ENCODE measurements around the gene CP. TPM values are rescaled to one million over a fixed set of nuclear protein-coding genes. Genes with fewer than 3 reads are reported as not detected.
A peak's percentile ranks its signal among the peaks of the same experiment; 100 is the strongest.
"Not testable (repeated sequence)": the region's sequence is repeated elsewhere in the genome, so short reads cannot be mapped to it uniquely, and the experiment has no call there.

Gene CP
- total RNA-seq, 4 donors from 2014 or later: 17.7 to 46.3 (median 19.3) TPM

DNA sequence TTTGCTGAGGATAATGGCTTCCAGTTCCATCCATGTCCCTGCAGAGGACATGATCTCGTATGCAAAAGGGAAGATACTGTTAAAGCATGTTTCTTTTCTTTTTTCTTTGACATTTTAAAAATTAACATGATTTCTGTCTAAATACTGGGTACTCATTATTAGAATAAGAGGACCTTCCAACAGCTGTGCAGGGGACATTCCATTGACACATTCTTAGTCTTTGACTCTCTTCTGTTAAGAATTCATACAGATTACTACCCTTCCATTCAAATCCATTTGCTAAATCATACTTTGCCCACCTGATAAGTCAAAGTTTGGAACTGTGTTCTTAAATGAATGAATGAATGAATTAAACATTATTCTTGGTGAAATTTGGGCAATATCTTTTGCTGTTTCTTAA lies 5.1 kb upstream of the CP start:
- H3K36me3 ChIP-seq: no peaks in the 10 kb centered on the region
- TF ChIP-seq POLR2A (IDR thresholded peaks at IDR 0.05): no peak
- TF ChIP-seq, protein P1, sequence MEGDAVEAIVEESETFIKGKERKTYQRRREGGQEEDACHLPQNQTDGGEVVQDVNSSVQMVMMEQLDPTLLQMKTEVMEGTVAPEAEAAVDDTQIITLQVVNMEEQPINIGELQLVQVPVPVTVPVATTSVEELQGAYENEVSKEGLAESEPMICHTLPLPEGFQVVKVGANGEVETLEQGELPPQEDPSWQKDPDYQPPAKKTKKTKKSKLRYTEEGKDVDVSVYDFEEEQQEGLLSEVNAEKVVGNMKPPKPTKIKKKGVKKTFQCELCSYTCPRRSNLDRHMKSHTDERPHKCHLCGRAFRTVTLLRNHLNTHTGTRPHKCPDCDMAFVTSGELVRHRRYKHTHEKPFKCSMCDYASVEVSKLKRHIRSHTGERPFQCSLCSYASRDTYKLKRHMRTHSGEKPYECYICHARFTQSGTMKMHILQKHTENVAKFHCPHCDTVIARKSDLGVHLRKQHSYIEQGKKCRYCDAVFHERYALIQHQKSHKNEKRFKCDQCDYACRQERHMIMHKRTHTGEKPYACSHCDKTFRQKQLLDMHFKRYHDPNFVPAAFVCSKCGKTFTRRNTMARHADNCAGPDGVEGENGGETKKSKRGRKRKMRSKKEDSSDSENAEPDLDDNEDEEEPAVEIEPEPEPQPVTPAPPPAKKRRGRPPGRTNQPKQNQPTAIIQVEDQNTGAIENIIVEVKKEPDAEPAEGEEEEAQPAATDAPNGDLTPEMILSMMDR (IDR thresholded peaks at IDR 0.05): no peak
- no peak for TF ChIP-seq EP300 (IDR thresholded peaks at IDR 0.05)
- peaks cover 0 to 4% (median 0%) of the 10 kb centered on the region in 4 donors for H3K9me3 ChIP-seq
- DNase-seq (ENCODE audit: low spot score in 2 of 2): no peak
- H3K4me3 ChIP-seq: no peak overlapping the region
- peaks cover 0 to 25% (median 2%) of the 10 kb centered on the region in 4 donors for H3K4me1 ChIP-seq
- no peaks in the 10 kb centered on the region for H3K27me3 ChIP-seq
- WGBS, 2 donors: 82 to 84% methylated on average over 1 of the region's 1 CpG
- no peak overlapping the region for H3K27ac ChIP-seq

DNA sequence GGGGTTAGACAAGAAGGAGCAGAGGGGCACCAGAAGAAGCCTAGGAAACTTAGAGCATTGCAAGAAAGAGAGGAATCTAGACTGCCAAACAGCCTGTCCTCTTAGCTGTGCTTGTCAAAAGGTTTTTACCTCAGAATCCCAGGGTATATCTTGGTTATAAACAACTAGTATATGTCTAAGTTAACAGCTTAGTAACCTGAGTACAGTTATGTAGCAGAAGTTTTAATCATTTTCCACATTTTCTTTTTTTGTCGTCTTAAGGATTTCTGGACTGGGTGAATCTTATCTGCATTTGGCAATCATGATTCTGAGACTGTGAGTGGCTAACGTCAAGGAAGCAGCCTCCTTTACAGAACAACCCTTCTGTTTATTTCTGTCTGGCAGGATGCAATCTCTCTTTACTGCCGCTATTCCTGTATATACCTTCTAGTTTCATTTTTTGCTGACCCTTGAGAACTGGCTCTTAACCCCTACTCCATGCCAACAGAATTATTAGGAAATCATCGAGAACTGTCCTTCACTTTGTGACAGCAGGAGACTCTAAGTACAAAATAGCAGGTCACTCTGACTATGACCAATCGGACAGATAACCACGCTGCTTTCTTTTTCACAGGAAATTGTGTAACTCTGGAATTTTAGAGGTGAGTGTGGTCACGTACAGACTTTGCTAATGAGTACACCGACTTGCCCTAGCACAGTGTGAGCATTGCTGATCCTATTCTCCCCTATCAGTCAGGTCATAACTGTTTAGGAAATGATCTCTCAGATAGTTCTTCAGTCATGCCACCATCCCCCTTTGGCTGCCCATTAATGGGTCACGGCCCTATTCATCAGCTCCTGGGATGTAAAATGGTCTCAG lies 3.3 kb upstream of the CP start:
- peaks cover 0 to 30% (median 2%) of the 10 kb centered on the region in 4 donors for H3K4me1 ChIP-seq
- TF ChIP-seq EP300 (IDR thresholded peaks at IDR 0.05) (peak in 1 of 2 donors; percentile 79), POLR2A (IDR thresholded peaks at IDR 0.05) (no peak)

GRCh38 chr3:149223461-149223820 lies 1.8 kb upstream of the CP start:
- DNase-seq (ENCODE audit: low spot score in 2 of 2): no peak
- Histone ChIP-seq H3K4me1 (peaks cover 0 to 30% (median 2%) of the 10 kb centered on the region in 4 donors), H3K36me3 (no peaks in the 10 kb centered on the region), H3K4me3 (no peak overlapping the region), H3K27ac (no peak overlapping the region), H3K27me3 (no peaks in the 10 kb centered on the region), H3K9me3 (peaks cover 0 to 4% (median 0%) of the 10 kb centered on the region in 4 donors)
- TF ChIP-seq, protein P1 (IDR thresholded peaks at IDR 0.05): no peak
- no peak for TF ChIP-seq EP300 (IDR thresholded peaks at IDR 0.05)
- no peak for TF ChIP-seq POLR2A (IDR thresholded peaks at IDR 0.05)
- WGBS, 2 donors: 91 to 92% methylated on average over 6 of the region's 6 CpGs

More for the DNA sequence above, 3.3 kb upstream of the CP start:
- peak overlapping the region in 2 of 4 donors; percentile 35 to 40 for H3K4me3 ChIP-seq
- no peaks in the 10 kb centered on the region for H3K36me3 ChIP-seq
- peak in 1 of 2 donors; percentile 49 for DNase-seq (ENCODE audit: low spot score in 2 of 2)
- no peaks in the 10 kb centered on the region for H3K27me3 ChIP-seq
- peaks cover 0 to 4% (median 0%) of the 10 kb centered on the region in 4 donors for H3K9me3 ChIP-seq
- peak overlapping the region; percentile 14 to 83 (median 62) for H3K27ac ChIP-seq
- whole genome bisulfite sequencing, 2 donors: 16 to 26% methylated on average over 9 of the region's 9 CpGs

- not testable (repeated sequence) for H3K9me3 ChIP-seq; H3K27me3 ChIP-seq; H3K4me3 ChIP-seq; H3K36me3 ChIP-seq; DNase-seq (ENCODE audit: low spot score in 2 of 2); H3K27ac ChIP-seq
- peaks cover 0 to 32% (median 8%) of the 10 kb centered on the region in 4 donors for H3K4me1 ChIP-seq
- 89 to 100% methylated on average over 1 of the region's 1 CpG for WGBS, 2 donors
These were observed 2.1 kb downstream of the CP start for GRCh38 chr3:149219380-149220121.

DNA sequence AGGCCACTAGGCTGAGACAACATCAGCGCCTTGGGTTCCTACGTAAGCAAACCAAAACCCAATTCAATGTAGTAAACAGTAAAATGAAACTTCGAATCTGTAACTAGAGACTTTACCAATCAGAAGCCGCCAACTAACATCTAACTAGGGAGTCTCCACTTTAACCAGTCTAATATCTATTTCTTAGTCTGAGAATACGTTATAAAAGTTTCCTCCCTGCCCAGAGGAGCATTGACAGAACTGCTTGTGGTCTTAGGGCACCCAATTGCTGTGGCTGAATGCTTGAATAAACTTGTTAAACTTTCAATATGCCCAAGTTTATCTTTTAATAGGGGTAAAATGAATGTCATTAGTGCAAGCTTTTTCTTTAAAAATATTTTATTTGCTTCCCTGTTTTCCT lies 4.3 kb downstream of the CP start:
- no peaks in the 10 kb centered on the region for H3K36me3 ChIP-seq
- TF ChIP-seq POLR2A (IDR thresholded peaks at IDR 0.05): no peak
- TF ChIP-seq, protein P1 (IDR thresholded peaks at IDR 0.05): no peak
- no peak for TF ChIP-seq EP300 (IDR thresholded peaks at IDR 0.05)
- peaks cover 0 to 27% (median 8%) of the 10 kb centered on the region in 4 donors for H3K4me1 ChIP-seq
- H3K4me3 ChIP-seq: no peak overlapping the region
- WGBS, 2 donors: 94 to 97% methylated on average over 5 of the region's 5 CpGs
- no peak for DNase-seq (ENCODE audit: low spot score in 2 of 2)
- H3K27ac ChIP-seq: no peak overlapping the region
- H3K27me3 ChIP-seq: no peaks in the 10 kb centered on the region
- no peaks in the 10 kb centered on the region for H3K9me3 ChIP-seq
